Left ventricle myocardium inferior (tissue), 1 donor: Measurements from ENCODE around the gene PFKP. TPM values are rescaled to one million over a fixed set of nuclear protein-coding genes. Genes with fewer than 3 reads are reported as not detected.
A peak's percentile ranks its signal among the peaks of the same experiment; 100 is the strongest.

Experiments
- DNase-seq: peaks from one replicate; pipeline ENCODE4 v3.0.0-alpha.2; 2020
- H3K27ac ChIP-seq: fragments of 200-600 bp; replicated peaks from 2 replicates; pipeline ENCODE4 v1.8.0; 2021
- H3K27me3 ChIP-seq: fragments of 200-600 bp; 2 replicates; pipeline ENCODE4 v1.8.0; 2021; ENCODE audit warnings: low read depth
- H3K36me3 ChIP-seq: fragments of 200-600 bp; 2 replicates; pipeline ENCODE4 v1.8.0; 2021
- H3K4me1 ChIP-seq: fragments of 200-600 bp; 2 replicates; pipeline ENCODE4 v1.8.0; 2021
- H3K4me3 ChIP-seq: fragments of 200-600 bp; 2 replicates; pipeline ENCODE4 v1.8.0; 2021; ENCODE audit warnings: mild to moderate bottlenecking, moderate library complexity
- H3K9me3 ChIP-seq: fragments of 200-600 bp; replicated peaks from 2 replicates; pipeline ENCODE4 v1.8.0; 2021
- CTCF ChIP-seq: fragments of 200-600 bp; IDR thresholded peaks from 2 replicates; pipeline ENCODE4 v1.8.0; 2021; ENCODE audit warnings: antibody characterized with exemption, mild to moderate bottlenecking, borderline replicate concordance
- intact Hi-C: fragments of 100-400 bp; cut with micrococcal nuclease; formaldehyde crosslinking; loops from one replicate; pipeline ENCODE4 v1.11.0; 2022
- total RNA-seq: library from RNA; stranded (reverse); fragmentation: NEBNext Ultra II Directional; extraction: Animal tissue kit (Norgen Biotek cat#: 25700); gene quantifications from one replicate; pipeline ENCODE4 v1.2.1, GENCODE V29; 2021
- donor health status: DM: no; HTN: yes; CAD: no; lungs with severe emphysema.

The PFKP gene
- total RNA-seq, 1 donor from 2014 or later, result 206 TPM

DNA sequence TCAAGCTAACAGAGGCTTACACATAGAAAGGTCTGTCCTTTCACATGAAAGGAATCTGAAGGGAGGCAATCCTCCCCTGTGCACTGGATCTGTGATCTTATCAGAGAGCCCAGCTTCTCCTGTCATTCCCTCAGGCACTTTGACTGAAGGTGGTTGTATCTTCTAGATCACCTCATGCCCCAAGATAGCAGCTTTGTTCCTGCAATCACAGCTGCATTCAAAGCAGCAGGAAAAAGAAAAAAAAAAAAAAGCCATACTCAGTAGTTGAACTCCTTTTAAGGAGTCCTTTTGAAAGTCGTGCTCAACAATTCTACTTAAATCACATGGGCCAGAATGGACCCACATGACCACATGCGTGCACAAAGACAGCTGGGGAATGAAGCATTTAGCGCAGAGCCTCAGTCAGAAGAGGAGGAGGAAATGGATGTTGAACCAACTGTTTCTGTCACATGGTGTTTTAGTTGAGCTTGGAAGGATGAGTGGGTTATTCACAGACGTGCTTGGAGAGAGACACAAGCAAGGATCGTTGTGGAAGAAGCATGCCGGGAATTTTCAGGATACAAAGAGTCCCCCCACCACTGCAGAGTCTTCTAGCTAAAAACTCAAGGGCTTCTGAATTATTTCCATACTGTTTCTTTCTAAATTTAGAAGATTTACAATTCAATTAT lies 13.0 kb upstream of the PFKP start:
- H3K9me3 ChIP-seq, result peaks cover 5% of the 10 kb centered on the region
- H3K27ac ChIP-seq, result peak overlapping the region; percentile 51
- no peak for TF ChIP-seq CTCF
- H3K4me3 ChIP-seq, result no peak overlapping the region
- no peaks in the 10 kb centered on the region for H3K36me3 ChIP-seq
- intact Hi-C loops, result no loop called here
- peaks cover 10% of the 10 kb centered on the region for H3K4me1 ChIP-seq
- H3K27me3 ChIP-seq, result no peaks in the 10 kb centered on the region
- no peak for DNase-seq

GRCh38 chr10:3054851-3055199 lies 12.5 kb upstream of the PFKP start:
- intact Hi-C loops, result no loop called here
- Histone ChIP-seq H3K4me1 (peaks cover 10% of the 10 kb centered on the region), H3K27me3 (no peaks in the 10 kb centered on the region), H3K36me3 (no peaks in the 10 kb centered on the region), H3K9me3 (peaks cover 5% of the 10 kb centered on the region), H3K4me3 (no peak overlapping the region), H3K27ac (peak overlapping the region; percentile 51)
- no peak for TF ChIP-seq CTCF
- no peak for DNase-seq

DNA sequence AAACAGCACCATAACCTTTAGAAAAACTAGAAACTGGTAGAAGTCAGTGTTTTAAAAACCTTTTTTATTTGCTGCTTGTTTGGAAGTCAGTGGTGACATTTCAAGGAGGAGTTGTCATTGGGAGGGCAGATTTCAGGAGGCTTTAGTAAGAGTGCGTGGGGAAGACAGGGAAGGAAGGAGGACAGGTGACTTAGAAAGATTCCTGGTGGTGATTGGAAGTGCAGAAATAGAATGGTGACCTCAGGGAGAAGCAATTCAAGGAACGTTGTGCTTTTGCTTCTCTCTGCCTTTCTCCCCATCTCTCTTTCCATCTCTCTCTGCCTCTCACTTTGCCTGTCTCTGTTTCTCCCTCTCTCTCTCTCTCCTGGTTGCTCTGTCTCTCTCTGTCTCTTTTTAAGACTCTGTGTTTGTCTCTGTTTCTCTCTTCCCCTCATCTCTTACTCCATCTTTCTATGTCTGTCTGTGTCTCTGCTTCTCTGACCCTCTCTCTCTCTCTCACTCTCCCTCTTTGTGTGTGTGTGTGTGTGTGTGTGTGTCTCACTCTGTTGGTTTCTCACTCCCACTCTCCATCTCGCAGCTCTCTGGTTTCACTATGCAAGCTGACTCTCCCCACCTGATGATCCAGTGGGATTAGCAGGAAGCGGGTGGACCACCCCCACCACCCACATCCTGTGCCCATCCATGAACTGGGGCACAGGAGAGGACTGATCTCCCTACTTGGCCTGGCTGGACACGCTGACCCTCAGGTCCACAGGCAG lies 10.9 kb upstream of the PFKP start:
- Histone ChIP-seq H3K4me3 (no peak overlapping the region), H3K27me3 (no peaks in the 10 kb centered on the region), H3K4me1 (peaks cover 10% of the 10 kb centered on the region), H3K36me3 (no peaks in the 10 kb centered on the region), H3K27ac (no peak overlapping the region), H3K9me3 (peaks cover 5% of the 10 kb centered on the region)
- TF ChIP-seq CTCF, result no peak
- intact Hi-C loops, result no loop called here
- DNase-seq, result no peak

- H3K4me3 ChIP-seq, result no peak overlapping the region
- no peak for TF ChIP-seq CTCF
- no peaks in the 10 kb centered on the region for H3K36me3 ChIP-seq
- no peaks in the 10 kb centered on the region for H3K27me3 ChIP-seq
- intact Hi-C loops, result no loop called here
- H3K9me3 ChIP-seq, result peaks cover 5% of the 10 kb centered on the region
- H3K4me1 ChIP-seq, result peaks cover 10% of the 10 kb centered on the region
- DNase-seq, result no peak
- no peak overlapping the region for H3K27ac ChIP-seq
Observed at GRCh38 chr10:3057946-3058345, 9.4 kb upstream of the PFKP start.

DNA sequence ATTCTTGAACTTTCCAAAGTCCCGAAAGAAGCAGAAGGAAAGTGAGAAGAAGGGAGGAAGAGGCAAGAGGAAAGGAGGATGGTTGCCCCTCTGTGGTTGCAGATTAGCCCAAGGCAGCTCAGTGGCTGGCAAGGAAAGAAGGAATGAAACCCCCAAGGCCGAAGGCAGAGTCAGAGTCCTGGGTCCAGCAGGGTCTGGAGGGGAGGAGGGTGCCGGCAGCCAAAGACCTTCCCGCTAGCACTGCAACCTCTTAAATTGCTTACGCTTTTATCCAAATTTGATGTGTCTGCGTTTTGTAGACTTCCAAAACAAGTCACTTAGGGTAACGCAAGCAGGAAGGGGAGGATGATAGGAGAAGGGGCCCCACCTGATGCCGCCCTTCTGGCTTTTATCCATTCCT lies 7.4 kb upstream of the PFKP start:
- no peak overlapping the region for H3K4me3 ChIP-seq
- no peaks in the 10 kb centered on the region for H3K27me3 ChIP-seq
- no peaks in the 10 kb centered on the region for H3K9me3 ChIP-seq
- no peaks in the 10 kb centered on the region for H3K36me3 ChIP-seq
- H3K27ac ChIP-seq, result no peak overlapping the region
- DNase-seq, result no peak
- intact Hi-C loops, result no loop called here
- peaks cover 17% of the 10 kb centered on the region for H3K4me1 ChIP-seq
- no peak for TF ChIP-seq CTCF
